DMS79 (cell line): ENCODE measurements around the gene MAP1LC3A.
"Not testable (repeated sequence)": the region's sequence is repeated elsewhere in the genome, so short reads cannot be mapped to it uniquely, and the experiment has no call there.

Experiments
- DNase-seq: peaks from one replicate; lab custom pipeline; 2025; lab: John Stamatoyannopoulos, UW

The MAP1LC3A gene

DNA sequence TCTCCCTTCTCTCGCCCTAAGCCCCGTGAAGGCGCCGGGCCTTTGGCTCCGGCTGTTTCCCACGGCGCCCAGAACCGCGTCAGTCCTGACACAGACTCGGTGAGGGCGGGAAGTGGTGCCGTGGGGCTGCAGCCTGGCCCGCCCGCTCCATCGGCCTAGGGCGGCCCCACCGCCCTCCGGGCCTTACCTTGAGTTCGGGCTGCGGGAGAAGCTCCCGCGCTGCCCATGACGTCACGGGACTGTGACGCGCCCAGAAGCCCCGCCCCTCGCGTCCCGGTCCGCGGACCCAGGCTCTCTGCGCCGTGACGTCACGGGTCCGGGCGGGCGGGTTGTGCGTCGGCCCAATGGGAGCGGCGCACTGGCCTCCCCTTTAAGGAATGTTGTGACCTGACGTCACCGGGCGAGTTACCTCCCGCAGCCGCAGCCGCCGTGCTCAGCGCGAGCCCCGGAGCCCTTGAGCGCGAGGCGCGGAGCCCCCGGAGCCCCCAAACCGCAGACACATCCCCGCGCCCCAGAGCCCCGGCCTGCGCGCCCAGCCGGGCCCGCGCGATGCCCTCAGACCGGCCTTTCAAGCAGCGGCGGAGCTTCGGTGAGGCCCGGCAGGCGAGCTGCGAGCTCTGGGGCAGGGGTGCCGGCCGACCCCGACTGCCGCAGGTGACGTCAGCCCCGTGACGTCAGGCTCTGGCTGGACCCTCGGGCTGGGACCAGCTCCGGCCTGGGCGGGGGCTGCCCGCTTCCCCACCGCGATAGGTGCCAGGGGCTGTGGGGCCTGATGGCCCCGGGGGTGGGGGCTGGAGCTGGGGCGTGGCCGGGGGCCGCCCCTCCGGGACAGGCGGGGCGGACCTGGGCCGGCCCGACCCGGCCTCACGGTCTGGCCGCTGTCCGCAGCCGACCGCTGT lies at the start of gene MAP1LC3A:
Gene MAP1LC3A (plus strand): TSS at position 399 of the 899 bp plus-strand sequence. CDS start 151 bp downstream, at position 550.
- no peak for DNase-seq

DNA sequence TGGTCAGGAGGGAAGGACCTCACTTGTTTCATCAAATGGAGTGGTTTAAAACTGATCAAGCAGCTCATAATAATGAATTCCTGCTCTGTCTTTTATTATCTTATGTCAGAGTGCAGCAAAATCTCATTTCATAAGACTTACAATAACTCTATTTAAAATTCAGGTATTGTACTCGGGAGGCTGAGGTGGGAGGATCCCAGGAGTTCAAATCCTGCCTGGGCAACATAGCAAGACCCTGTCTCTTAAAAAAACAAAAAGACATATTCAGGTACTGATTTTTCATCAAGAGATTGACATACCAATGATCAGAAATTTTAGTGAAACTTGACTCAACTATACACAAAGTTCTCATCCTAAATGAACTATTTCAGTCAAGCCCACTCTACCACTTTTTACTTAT lies 47.9 kb upstream of the MAP1LC3A start:
- no peak for DNase-seq

DNA sequence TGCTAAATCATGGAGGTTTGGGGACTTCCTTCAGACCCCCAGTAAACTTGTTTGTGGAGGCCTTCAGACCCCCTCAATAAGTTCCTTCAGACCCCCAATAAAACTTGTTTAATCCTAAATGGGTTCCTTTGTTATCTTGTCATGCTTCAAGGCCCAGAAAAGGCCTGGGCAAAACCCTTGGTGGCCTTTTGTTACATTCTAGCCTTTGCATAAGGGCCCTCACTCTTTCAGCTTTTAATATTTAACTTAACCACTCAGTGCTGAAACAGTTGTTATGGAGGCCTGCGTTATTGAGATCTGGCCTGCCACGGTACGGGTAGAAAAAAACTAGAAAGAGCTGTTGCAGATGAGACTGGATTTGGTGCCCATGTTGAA lies 46.6 kb upstream of the MAP1LC3A start:
- DNase-seq, result no peak

DNA sequence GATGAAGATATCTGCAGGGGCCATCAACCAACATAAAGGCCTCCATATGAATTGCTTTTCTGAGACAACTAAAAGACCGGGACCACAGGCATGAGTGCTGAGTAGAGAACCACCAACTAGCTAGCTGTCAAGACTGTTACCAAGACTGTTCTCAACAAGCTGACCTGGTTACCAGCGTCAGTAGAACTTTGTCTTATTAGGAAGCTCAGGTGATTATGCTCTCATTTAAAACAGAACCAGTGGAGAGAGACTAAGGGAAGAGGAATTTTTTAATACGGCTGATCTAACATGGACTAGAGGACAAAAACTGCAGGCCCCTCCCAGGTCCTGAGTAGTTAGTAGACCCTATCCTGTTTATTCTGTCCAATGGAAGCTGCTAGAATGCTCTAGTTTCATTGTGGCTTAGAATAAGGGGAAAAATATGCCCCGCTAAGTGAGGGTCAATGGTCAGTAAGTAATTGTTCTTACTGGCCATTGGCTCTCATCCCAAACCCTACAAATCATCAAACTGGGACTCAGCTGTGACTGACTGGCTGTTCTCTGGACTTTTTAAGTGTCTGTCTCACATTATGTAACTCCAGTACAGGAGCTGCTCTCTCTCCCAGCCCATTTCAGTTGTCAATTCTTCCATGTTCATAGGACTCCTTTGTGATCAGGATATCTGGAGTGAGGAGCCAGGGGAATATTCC lies 46.1 kb upstream of the MAP1LC3A start:
- no peak for DNase-seq

DNA sequence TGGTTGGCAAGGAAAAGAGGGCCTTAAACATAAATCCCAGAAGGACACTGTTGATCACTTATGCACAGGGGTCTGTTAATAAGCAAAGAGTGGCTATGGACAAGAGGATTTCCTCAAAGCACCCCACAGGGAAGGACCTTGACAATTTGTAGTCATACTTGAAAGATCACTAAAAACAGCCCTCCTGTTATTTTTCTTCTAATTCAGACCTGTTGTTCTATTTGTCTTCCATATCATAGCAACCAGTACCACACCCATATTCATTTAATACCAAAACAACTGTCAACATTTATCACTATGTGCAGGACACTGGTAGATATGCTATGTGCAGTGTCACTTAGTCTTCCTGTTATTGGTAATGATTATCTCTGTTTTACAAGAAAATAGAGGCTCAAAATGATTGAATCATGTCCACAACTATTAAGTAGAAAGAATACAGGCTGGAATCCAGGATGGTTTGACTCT lies 45.5 kb upstream of the MAP1LC3A start:
- no peak for DNase-seq

DNA sequence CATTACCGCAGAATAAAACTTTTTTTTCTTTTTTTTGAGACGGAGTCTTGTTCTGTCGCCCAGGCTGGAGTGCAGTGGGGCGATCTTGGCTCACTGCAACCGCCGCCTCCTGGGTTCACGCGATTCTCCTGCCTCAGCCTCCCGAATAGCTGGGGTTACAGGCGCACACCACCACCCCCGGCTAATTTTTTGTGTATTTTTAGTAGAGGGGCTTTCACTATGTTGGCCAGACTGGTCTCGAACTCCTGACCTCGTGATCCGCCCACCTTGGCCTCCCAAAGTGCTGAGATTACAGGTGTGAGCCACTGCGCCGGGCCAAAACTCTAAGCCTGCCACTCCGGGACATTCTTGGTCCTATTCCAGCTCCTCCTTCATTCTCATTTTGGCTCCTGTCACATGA lies 44.5 kb upstream of the MAP1LC3A start:
- not testable (repeated sequence) for DNase-seq

DNA sequence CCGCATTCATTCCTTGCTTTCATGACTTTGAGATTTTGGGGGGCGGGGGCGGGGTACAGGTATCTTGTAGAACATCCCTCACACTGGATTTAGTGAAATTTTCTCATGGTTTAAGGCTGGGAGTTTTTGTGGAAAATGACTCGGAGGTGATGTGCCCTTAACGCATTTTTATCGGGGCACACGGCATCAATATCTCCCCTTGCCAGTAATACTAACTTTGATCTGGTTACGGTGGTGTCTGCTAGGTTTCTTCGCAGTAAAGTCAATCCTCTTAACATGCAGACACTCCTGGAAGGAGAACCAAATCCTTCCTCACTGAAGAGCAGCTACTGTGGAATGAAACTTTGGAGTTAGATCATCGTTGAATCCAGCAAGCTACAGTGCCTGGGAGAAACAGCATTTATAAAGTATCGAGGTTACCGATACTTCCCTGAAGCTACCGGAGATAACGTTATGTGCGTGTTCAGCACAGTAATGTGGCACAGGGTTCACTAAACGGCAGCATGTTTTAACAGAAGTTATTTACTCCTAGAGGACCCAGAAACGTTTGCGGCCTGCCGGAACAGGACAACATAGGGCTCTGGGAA lies 43.5 kb upstream of the MAP1LC3A start:
- no peak for DNase-seq

DNA sequence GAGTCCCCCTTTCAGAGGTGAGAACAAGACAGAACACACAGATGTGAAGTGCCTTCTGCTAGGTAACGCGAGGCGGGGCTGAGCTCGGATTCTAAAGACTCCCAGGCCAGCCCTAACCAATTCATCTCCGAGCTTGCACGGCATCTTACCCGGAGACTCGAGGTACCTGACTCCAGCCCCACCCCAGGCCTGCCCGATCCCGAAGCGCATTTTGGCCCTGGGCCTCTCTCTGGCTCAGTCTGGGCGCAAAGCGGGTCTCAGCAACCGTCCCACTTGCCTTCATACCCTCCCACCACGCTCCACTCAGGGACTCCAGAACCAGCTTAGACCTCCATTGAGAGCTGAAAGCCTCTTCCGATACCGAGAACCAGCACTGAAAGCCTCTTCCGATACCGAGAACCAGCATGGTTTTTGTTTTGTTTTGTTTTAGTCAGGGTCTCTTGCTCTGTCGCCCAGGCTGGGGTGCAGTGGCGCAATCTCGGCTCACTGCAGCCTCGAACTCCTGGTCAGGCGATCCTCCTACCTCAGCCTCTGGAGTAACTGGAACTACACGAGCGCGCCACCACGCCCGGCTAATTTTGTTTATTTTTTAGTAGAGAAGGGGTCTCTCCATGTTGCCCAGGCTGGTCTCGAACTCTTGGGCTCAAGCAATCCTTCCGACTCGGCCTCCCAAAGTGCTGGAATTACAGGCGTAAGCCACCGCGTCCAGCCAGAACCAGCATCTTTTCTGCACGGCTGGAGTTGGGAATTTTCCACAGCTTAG lies 42.9 kb upstream of the MAP1LC3A start:
- peak; percentile 51 for DNase-seq

DNA sequence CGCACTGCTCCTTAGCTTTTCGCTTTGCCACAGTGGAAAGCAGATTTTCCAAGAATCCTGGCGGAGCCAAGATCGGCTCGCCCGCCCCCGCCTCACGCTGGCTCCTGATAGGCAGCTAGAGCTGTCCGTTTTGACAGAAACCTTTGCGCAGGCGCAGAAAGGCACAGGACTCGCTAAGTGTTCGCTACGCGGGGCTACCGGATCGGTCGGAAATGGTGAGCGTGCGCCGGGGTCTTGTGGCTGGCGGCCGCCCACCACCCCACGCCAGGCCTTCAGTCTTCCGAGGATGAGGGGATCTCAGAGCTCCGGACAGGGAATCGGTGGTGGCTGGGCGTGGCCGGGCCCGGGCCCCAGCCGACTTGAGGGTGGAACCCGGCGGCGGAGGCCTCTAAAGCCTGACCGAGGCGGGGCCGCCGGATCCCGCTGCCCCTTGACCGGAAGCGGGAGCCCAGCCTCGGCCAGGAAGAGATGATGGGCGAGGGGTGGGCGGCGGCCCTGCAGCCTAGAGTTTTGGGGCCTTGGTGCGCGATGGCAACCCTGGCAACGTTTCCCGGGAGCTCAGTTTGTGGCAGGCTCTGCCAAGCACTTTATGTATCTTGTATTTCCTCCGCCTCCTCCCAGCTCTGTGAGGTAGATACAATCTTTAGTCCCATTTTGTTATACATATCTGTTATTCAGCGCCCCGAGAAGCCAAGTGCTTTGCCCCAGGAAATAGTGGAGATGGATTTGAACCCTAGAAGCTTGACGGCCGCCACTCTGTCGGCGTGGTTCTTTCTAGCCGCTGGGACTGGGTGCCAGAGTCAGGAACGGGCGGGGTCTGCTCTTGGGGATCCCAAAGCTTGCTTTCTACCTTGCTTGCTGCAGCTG lies 42.0 kb upstream of the MAP1LC3A start, which contains the start of gene DYNLRB1:
Gene DYNLRB1 (plus strand): TSS at position 176 of the 867 bp plus-strand sequence. CDS start 37 bp downstream, at position 213.
- DNase-seq, result peak; percentile 85

DNA sequence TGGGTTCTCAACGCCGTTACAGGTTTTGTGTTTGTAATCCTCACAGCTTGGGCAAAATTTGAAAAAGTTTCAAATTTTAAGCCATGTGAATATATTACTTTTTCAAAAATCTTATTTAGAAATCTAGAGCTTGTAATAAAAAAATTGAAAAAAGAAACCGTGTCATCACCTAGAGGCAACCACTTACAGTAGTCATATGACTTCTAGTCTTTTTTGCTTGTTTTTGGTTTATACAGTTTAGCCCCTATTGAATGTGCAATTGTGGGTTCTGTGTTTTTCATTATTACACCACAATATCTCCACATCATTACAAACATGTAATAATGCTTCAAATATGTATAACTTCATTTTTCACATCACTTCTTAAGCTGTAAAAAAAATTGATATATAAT lies 41.4 kb upstream of the MAP1LC3A start:
- DNase-seq, result no peak

DNA sequence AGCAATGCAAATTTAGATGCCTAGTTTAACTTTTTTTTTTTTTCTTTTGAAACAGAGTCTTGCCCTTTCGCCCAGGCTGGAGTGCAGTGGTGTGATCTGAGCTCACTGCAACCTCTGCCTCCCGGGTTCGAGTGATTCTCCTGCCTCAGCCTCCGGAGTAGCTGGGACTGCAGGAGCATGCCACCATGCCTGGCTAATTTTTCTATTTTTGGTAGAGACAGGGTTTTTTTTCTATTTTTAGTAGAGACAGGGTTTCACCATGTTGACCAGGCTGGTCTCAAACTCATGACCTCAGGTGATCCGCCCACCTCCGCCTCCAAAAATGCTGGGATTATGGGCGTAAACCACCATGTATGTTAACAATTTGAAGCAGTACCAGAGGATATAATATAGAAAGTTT lies 39.7 kb upstream of the MAP1LC3A start:
- not testable (repeated sequence) for DNase-seq

DNA sequence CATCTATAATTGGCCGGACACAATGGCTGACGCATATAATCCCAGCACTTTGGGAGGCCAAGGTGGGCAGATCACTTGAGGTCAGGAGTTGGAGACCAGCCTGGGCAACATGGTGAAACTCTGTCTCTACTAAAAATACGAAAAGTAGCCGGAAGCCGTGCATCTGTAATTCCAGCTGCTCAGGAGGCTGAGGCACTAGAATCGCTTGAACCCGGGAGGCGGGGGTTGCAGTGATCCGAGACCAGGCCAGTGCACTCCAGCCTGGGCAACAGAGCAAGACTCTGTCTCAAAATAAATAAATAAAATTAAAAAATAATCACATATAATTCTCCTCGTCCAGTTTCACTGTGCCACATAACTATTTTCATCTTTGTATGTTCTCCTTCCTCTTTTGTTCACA lies 38.7 kb upstream of the MAP1LC3A start:
- DNase-seq, result not testable (repeated sequence)

DNA sequence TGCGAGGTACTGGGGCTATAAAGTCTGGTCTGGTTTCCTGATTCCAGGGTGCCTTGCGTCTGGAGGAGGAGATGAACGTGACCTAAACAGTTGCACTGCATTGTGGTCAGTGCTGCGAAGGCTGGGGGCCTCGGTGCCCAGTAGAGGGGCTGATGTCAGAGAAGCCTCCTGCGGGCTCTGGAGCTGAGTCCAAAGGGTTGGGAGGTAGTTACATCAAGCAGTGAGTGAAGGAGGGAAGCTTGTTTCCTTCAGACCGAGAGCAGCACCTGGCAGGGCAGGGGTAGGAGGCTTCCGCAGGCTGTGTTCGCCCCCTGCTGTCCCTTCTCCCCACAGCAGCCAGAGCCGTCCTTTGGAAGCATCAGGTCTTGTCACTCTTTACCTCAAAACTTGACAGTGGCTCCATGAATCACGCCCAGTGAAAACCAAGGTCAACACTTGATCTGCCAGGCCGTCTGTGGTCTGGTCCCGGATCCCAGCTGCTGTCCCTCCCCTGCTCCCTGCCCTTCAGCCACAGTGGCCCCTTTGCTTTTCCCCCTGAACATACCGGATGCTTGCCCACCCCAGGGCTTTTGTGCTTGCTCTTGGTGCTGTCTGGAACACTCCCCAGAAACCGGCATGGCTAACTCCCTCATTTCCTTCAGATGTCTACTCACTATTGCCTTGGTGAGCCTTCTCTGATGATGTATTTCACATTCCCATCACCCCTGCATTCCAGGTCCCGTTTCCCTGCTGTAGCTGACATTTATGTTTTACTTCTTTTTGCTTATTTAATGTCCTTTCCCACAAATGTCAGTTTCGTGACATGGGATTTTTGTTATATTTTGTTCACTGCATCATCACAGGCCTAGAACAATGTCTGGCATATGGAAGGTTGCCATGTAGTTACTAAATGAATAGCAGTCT lies 35.3 kb upstream of the MAP1LC3A start:
- DNase-seq, result no peak

DNA sequence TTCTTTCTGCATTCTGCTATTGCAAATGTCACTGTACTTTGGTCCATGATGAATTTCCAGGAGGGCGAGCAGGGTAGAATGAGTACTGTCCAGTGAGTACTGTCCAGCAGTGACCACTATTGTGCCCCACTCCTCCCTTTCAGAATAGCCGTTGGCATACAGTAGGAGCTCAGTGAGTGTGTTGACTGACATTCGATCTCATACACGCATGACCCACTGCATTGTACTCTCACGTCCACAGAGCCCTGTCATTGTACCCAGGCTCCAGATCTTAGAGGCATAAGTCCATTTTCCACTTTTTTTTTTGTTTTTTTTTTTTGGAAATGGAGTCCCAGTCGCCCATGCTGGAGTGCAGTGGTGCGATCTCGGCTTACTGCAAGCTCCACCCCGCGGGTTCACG lies 34.1 kb upstream of the MAP1LC3A start:
- no peak for DNase-seq

DNA sequence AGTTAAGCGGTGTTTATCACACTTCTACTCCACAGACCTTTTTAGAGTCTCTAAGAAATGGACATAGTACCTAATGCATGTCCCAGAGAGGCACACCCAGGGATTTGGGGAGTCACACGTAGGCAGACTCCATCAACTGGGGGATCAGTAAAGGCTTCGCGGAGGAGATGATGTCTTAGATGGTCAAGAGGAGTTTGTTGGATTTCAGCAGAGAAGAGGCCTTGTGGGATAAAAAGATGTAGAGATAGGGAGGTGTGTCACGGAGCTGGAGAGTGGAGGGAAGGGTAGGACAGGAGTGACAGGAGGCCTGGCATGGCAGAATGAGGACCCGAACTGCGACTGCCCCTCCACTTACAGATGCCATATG lies 33.2 kb upstream of the MAP1LC3A start:
- DNase-seq, result no peak

DNA sequence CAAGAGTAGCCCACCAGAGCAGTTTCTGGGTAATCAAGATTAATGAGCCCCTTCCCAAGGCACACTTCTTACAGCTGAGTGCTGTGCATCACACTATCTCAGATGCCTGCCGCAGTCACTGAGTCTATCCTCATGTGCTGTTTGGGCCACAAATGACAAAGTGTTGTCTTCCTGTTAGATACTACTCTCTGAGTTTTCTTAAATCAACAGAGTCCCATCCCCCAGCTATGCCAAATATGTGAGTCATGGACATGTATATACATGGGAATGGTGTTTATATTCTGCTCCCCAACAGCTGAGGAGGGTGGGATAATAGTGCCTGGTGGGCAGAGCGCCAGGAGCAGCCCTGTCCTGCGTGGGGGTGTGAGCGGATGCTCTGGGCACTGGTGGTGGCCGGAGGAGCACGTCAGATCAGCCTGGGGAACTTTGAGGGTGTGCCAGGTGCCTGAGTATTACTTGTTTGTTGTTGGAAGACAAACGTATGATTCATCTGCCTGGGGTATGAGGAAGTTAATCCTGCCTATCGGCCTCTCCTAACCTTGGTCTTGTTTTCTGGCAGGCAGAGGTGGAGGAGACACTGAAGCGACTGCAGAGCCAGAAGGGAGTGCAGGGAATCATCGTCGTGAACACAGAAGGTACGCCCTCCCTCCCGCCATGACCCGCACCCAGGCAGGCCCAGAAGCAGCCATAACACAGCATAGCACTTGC lies 32.7 kb upstream of the MAP1LC3A start:
- DNase-seq, result no peak

DNA sequence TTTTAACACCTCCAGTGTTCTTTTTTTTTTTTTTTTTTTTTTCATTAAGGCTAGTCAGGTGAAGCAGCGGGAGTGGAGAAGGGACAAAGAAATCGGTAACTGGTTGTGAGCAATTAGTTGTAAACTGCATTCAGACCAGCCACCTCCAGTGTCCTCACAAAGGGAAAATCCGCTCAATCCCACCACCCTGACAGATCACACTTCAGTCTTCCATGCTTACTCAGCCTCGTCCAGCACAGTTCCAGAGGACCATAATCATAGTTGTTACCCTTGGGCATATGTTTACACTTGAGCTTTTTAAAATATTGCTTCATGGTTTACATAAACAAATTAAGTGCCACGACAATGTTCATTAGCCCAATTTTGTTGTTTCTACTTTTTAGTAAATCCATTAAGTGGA lies 32.1 kb upstream of the MAP1LC3A start:
- DNase-seq, result no peak

DNA sequence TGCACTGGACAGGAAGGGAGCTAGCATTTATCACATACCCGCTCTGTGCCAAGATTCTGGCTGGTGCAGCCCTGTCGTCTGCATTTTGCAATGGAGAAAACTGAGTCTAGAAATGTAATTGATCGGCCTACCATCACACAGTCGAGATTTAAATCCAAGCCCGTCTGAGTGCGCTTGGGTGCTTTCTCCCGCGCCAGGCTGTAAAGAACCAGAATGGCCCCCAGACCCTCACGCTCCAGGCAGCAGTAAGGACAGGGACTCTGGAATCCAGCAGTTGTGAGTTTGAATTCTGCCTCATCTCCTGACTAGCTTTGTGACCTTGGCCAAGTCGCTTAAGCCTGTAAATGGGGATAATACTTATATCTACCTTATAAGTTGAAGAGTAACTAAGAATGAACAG lies 31.5 kb upstream of the MAP1LC3A start:
- no peak for DNase-seq

DNA sequence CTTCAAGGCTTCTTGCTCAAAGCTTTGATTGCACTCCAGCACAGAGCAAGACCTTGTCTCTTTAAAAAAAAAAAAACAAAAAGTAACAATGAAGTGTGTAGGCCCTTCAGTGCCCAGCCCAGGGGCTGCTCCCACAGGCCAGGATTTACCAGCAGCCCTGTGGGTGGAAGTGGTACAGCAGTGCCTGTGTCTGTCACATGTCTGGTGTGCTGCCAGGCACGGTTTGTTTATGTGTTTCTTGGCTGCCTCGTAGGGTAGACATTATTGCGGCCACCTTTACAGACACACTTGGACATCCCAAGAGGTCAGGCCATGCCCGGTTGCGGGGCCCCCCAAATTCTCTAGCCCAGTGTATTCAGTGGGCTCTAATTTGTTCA lies 29.6 kb upstream of the MAP1LC3A start:
- no peak for DNase-seq
